ENCODE results near the gene GTF2F2.

GTF2F2 gene

DNA sequence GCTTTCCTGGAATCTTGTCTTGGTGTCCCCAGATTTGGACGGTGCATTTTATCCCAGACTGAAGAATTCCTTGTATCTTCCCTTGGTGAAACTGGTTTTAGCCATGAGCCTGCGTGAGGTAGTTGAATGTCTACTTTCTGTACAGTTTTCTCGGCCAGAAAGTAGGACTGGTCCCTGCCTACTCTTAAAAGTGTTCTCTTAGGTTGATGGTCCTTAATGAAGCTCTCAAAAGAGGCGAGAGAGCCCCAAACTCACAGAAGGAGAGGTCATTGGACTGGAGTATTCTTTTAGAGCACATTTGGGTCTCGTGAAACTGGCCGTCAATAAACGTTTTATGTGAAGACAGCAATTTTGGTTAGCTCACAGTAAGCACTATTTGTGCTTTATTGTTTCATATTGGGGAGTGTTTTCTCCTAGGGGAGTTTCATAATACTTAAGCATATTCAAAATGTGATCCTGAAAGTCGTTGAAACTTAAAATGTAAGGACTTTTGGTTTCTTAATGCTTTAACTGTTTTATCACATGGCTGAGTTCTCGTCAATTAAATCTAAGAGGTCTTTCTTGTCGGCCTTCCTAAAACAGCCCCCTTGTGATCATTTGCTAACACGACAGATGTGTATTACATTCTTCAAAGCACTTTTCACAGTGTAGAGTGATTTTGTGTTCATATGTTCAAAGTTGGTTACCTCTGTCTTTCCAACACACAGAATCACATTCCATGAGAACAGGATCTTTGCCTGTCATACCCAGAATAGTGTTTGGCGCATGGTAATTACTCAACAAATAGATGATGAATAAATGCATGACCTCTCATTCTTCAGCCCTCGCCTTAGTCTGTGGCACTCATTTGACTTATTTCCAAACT, 889 bp downstream of the GTF2F2 start:
- DNase-seq: no peak

DNA sequence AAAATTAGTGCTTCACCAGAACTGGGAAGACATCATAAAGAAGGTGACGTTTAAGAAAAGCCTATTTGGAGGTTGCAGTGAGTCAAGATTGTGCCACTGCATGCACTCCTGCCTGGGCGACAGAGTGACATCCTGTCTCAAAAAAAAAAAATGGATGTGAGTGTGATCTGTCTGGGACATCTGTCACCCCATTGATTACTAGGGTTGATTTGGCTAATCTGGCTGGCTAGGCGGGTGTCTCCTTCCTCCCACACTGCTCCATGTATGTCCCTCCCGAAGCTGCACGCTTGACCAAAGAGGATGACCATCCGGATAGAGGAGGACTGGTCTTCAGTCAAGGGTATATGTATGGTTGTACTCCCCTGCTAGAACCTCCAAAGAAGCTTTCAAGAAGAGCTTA, 2.6 kb downstream of the GTF2F2 start:
- no peak for DNase-seq

DNA sequence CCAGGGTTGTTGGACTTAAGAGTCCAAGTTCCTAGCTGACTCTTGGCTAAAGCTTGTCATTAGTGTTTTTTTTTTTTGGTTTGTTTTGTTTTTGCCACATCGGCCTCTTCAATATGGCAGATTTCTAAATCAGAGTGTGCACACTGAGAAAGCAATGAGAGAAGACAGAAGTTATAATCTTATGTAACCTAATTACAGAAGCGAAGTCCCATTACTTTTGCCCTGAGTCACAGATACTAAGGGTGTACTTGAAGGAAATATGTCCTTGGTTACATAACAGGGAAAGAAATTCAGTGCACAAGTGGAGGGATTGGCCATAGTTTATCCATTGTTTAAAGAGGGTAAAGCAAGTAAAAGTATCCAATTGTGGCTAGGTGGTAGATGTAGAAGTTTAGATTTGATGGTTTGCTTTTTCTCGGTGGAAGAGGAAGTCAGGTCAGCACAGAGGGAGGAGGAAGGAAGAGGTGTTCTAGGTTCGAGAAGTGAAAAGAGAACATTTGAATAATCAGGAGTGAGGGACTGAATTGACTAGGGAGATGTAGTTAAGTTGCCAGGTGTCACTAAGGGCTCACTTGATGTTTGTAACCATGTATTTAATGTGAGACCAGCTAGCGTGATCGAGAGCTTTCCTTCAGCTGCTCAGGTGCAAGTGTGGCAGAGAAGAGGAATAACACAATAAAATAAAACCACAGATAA, 12.2 kb downstream of the GTF2F2 start:
- no peak for DNase-seq

DNA sequence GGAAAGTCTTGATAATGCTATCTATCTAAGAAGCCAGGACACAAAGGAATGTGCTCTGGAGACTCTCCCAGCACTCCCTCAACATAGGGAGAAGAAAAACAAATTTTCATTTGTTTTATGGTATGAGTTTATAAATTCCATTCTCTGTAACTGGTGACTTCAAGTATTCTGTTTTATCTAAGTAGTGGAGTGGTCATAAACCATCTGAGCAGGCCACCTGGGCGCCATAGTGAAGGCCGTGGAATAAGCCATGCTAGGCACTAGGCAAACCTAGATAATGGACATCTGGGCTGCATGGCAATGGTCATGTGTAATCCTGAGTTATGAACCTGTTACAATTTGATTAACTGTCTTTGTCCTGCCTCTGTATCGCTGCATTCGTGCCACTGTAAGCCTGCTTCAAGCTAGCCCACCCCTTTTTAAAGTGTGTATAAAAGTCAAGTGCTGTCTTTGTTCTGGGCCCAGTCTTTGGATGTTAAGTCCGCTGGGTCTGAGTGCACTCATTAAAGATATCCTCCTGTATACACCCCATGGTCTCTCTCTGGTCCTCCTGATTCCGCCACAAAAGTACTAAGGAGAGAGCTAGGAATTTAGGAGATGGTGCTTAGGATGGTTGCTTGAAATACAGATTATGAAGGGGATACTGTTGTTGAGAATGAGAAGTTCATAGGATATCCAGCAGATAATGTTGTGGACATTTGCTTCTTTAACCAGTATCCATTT, 13.2 kb downstream of the GTF2F2 start:
- no peak for DNase-seq

DNA sequence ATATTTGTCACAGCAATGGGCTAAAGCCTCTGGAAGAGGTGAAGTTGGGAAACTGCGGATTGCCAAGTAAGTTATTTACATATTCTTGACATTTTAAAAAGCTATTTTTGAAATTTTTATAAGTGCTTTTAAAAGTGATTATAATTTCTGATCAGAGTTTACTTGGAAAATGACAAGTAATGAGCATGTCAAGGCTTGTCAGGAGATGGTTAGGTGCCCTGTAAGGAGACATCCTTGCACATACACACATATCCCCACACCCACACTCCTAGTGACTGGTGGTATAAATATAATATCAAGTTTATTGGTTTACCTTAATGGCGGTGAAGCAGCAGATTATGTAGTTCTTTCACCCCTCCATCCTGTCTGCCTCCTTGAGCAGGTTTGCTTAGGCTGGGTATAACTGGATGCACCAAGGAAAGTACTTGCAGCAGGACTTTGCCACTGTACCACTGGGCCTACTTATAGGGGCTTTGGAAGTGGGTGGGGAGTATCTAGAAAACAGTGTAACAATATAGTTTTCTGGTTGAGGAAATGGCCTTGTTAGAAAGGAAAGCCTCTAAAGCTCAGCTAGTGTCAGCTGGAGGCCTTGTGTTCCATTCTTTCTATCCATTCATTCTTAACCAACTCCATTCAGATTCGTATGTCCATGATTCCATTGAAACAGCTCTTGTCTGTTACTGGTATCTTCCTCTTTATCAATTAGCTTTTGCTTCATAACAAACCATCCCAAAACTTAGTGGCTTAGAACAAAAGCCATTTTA, 16.6 kb downstream of the GTF2F2 start:
- DNase-seq: no peak

DNA sequence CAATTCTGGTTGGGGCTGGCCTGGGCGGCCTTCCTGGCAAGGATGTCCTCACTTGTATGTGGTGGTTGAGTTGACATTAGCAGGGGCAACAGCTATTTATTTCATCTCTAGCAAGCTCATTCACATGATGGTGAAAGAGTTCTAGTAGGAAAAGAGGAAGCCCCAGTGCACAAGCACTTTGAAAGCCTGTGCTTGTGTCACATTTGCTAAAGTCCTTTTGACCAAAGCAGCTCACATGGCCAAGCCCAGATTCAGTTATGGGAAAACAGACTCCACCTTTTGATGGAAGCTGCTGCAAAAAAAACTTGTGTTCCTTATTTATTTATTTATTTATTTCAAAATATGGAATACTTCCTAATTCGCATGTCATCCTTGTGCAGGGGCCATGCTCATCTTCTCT, 17.2 kb downstream of the GTF2F2 start:
- DNase-seq: no peak

DNA sequence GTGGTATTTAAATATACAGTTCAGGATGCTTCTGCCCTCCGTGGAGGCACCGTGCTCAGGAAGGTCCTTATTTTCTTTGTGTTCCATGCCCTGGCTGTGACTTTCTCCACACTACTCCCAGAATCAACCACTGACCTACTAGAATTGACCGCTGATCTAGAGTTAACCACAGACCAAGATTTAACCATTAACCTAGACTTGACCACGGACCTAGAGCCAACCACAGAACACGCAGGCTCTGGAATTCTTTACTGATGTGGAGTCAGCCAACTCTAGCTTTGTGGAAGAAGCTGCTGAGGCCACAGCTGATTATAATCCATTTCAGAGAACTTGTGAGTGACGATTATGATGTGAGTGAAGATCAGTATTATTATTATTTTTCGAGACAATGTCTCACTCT, 18.0 kb downstream of the GTF2F2 start:
- DNase-seq: no peak

DNA sequence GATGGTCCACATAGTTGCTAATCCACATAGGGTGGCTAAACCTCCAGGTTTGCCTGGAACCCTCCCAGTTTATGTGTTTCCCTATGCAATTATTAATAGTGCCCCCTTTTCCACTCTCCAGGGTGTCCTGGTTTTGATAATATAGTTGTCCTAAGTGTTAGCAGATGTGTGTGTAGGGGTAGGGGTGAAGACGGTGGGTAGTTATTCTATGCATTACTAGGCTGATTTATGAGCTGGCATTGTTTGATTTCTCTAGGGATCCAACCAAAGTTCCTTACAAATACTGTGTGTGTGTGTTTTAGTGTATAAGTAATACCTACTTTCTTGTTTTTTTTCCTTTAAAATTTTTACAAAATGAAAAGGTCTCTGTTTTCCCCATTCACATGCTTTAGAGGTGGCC, 21.1 kb downstream of the GTF2F2 start:
- DNase-seq: no peak

DNA sequence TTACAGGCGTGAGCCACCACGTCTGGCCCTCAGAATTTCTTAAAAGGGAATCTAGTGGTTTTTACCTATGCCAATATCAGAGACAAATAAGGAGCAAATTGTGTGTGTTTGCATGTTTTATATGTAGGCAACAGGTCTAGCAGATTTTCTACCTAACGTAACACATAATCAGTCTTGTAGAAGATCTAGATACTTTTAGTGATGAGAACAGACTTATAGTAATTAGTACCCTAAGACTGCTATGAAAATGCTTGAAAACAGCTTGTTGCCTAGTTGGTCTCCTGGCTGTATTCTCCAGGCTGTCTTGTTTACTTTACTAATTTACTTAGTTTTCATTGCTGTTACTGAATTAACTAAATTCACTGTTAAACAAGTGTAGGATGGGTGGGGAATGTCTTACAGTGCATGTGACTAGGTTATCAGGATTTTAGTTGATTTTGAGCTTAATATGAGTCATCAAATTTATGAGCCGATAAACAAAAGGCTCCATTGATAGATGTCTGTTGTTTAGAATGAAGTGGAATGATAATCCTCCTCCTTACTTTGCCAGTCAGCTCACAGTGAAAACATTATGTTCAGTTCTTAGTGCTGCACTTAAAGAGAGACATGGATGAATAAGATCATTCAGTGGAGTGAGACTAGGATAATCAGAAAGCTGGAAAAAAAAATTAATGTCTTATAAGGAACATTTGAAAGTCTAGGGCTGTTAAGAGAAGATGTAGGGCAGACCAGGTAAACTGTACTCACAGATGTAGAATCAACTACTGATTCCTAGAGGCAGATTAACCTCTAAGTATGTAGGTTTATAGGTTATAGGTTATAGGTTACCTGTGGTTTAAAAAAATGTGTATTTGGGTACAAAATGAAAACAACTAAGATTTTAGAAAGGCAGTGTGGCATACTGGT, 22.4 kb downstream of the GTF2F2 start:
- no peak for DNase-seq

DNA sequence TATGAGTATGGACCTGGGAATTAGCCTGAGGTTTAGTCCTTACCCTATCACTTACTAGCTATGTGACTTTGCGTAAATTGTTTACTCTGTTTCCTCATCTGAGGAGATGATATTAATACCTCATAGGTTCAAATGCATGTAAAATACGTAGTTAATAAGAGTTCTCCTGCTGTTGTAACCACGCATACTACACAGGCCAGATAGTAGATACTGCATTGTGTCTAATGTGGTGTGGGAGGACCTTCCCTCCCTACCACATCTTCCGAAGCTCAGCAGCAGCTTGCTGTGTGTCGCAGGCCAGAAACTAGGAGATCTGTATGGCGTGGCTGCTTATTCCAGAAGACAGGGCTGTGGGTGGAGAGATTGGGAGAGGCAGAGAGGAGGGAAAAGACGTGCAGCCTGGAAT, 23.0 kb downstream of the GTF2F2 start:
- no peak for DNase-seq

DNA sequence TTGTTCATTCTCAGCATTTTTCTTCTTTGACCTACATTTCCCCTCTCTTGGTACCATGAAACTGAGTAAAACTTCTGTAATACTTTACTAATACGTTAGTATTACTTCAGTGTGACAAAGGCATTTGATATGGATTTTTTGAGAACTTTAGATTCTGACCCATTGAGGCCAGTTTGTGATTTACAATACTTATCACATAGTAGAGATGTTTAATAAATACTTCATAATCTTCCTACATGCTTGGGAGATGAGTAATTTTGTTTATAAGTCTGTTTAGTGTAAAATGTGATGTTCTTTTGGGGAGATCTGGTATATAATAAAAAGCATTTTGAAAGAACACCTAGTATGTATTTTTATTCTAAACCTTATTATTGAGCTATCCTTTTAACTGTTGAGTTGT, 29.7 kb downstream of the GTF2F2 start:
- no peak for DNase-seq

DNA sequence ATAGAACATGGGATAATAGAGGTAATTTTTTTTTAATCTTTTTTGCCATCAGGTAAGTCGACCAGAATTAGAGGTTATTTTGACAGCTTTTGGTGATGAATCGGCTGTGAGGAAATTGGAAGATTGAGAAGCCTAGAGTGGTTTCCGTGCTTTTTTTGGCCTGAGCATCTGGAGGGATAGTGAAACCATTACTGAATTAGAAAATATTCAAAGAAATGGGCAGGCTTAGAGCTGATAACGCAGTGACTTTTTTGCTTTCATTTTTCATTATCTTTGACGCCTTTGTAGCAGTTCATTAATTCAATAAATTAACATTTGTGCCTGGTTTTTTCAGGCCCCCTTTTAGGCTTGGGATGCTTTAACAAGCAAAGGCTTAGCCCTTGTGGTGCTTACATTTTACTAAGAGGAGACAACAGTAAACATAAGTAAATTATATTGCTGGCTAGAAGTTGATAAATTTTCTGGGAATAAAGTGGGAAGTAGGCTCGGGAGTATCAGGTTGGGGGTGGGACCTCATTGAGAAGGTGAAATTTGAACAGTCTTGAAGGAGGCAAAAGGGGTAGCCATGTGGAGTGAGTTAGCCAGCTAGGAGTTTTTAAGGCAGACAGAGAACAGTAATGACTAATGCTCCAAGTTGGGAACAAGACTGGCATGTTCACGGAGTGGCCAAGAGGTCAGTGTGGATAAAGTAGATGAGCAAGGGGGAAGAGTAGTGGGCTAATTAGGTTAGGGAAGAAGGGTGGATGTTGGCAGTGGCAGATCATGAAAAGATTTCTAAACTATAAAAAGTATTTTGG, 36.5 kb downstream of the GTF2F2 start:
- no peak for DNase-seq

DNA sequence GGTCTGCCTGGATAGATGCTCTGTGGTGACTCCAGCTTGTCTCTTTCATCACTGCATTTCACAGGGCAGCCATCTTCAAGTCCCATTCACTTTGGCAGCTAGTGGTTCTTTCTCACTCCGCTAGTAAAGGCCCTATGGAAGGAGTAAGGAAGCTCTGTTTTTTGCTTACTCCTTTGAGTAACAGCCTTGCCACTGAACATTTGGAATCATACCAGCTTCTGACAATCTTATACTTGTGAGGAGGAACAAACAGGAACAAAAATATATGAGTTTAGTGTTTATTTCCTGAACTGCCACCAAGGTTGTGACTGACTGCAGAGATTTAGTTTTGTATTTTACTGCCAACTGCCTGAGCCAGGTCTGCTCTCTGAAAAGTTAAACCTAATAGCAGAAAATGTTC, 41.9 kb downstream of the GTF2F2 start:
- DNase-seq: no peak

DNA sequence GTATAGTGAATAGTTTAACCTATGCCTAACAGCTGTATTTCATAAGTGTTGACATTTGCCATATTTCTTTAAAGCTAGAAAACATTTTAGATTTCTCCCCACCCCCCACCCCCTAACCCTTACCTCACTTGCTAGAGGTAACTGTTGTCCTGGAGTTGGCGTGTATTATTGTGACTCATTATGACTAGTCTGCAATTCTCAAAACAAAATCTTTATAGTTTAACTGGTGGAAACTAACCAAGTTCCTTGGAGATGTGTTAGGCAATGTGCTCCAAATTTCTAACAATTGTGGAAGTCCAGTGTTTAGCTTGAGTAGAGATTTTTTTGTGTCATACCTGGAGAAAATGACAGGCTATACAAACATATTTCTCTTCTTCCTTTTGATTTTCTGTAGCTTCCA, 42.5 kb downstream of the GTF2F2 start:
- no peak for DNase-seq

DNA sequence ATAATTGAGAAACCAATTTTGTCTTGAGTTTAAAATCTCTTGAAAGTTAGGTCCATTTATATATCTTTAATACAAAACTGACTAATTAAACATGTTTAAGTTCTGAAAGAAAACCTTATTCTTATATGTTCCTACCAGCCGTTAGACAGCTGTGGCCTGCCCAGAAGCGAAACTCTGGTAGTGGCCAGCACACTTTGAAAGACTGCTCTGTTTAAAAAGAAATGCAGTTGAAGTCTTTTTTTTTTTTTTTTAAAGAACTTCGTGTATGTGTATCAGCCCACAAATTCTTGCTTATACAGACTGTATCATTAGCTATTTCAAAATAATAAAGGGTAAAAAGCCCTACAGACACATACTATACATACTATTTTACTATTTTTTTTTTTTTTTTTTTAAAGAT, 46.5 kb downstream of the GTF2F2 start:
- no peak for DNase-seq

DNA sequence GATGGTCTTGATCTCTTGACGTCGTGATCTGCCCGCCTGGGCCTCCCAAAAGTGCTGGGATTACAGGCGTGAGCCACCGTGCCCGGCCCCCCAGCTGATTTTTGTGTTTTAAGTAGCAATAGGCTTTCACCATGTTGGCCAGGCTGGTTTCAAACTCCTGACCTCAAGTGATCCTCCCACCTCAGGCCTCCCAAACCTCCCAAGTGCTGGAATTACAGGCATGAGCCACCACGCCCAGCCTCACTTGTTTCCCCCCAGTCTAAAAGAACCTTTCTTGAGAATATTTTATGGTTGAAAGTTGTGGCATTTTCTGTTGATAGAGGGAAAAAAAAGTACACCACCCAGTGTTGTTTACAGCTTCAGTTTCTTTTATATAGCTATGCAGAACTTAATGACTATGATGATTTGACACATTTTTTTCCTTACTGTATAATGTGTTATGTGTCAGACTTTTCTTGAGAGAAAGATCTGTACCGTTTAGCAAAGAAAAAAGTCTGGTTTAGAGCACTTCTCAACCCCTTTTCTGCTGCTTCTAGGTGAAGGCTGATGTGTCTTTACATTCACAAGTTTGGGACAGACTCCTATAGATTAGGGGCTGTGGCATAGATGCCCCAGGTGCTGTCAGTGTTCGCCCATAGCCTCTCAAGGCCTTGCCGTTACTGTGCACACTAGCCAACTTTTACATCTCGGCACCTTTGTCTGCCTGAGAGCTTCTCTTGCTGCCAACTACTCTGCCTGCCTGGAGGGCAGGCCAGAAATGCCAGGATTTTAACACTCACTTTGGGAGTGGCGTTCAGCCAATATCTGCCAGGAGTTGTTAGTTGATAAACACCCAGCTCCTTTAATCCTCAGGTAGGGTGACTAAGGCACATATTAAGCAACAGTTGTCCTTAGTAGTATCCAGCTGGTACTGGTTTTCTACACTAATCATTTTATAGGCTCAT, 47.6 kb downstream of the GTF2F2 start:
- DNase-seq: no peak

DNA sequence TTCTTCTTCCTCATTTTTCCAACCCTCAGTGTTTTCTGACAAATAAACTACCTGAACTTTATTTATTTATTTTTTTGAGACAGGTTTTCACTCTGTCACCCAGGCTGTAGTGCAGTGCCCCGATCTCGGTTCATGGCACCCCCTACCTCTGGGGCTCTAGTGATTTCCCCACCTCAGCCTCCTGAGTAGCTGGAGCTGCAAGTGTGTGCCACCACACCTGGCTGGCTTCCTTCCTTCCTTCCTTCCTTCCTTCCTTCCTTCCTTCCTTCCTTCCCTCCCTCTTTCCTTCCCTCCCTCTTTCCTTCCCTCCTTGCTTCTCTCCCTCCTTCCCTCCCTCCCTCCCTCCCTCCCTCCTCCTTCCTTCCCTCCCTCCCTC, 48.2 kb downstream of the GTF2F2 start:
- DNase-seq: no peak

DNA sequence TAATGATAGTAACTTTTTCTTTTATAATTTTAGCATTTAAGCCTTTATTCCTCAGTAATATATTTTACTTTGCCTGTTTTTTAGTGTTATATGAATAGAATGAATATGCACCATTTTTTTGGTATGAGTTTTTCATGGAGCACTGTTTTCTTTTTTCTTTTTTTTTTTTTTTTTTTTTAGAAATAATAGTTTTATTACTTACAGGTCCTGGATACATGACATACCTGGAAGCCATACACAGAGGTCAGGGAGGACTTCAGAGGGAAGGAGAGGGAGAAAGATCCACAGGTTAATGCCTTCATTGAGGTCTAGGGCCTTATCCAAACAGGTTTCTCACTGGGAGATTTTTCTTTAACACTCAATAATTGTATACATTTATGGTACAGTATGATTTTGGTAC, 54.2 kb downstream of the GTF2F2 start:
- no peak for DNase-seq

DNA sequence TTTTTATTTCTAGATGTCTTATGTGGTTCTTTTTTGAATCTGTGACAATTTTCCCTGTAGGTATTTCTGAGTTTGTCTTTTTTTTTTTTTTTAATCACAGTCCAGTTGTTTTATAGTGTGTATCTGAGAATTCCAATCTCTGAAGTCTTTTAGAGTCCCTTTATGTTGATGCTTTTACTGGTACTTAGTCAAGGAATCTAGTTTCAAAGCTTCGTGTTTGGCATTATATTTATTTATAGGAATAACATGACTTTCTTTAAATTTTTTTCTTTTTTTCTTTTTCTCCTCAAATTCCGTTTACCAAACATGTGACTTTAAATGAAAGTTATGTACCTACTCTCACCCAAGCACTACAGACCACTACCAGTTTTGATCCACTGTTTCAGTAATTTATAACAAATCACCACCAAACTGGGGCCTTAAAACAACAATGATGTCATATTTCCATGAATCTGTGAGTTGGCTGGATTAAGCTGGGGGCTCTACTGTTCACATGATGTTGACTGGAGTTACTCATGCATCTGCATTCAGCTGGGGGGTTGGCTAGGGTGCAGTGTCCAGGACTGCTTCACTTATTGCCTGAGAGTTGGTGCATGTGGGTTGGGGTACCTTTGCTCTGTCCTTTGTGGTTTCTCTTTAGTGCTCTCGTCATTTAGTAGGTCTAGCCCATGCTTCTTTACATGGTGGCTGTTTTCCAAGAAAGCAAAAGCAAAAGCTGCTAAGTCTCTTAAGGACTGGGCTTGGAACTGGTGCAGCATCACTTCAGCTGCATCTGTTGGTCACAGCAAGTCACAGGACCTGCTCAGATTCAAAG, 58.2 kb downstream of the GTF2F2 start:
- DNase-seq: peak; percentile 8

All from right kidney (tissue), 1 donor.